Stimulated activated effector memory CD8-positive, alpha-beta T cell treated with anti-CD3 and anti-CD28 coated beads, Interleukin-12 subunit alpha, Interleukin-12 subunit beta, amount 100 ng/mL, for 72 hours (primary cell): ENCODE results near the gene RTL5.
A peak's percentile ranks its signal among the peaks of the same experiment; 100 is the strongest.

Experiments
- ATAC-seq: fragments of 150-1000 bp; cut with Tn5 transposase; 2 replicates; pipeline ENCODE4 v1.10.0; 2021
- DNase-seq, 2 donors: peaks; one replicate each; pipeline ENCODE4 v3.0.0; 2021 to 2022; ENCODE audit warnings: low spot score in 2 of 2
- H3K27ac Mint-ChIP-seq: one replicate; pipeline ENCODE4 v1.8.0; 2022; ENCODE audit warnings: mild to moderate bottlenecking, mixed read lengths
- H3K36me3 Mint-ChIP-seq: one replicate; pipeline ENCODE4 v1.8.0; 2022; ENCODE audit warnings: mild to moderate bottlenecking, mixed read lengths
- H3K4me1 Mint-ChIP-seq: one replicate; pipeline ENCODE4 v1.8.0; 2022; ENCODE audit warnings: mixed read lengths
- H3K4me3 Mint-ChIP-seq: one replicate; pipeline ENCODE4 v1.8.0; 2022; ENCODE audit warnings: mild to moderate bottlenecking, mixed read lengths
- H3K9me3 Mint-ChIP-seq: one replicate; pipeline ENCODE4 v1.8.0; 2022; ENCODE audit warnings: mixed read lengths

The RTL5 gene

GRCh38 chrX:72123471-72124185, 8.1 kb downstream of the RTL5 start:
- H3K27ac Mint-ChIP-seq: peak overlapping the region; percentile 58
- H3K4me1 Mint-ChIP-seq: peaks cover 53% of the 10 kb centered on the region
- no peak overlapping the region for H3K4me3 Mint-ChIP-seq
- no peaks in the 10 kb centered on the region for H3K36me3 Mint-ChIP-seq
- ATAC-seq (no peak), DNase-seq (no peak)
- H3K9me3 Mint-ChIP-seq: no peaks in the 10 kb centered on the region

GRCh38 chrX:72122621-72123337, 8.9 kb downstream of the RTL5 start:
- no peak for ATAC-seq
- H3K4me3 Mint-ChIP-seq: no peak overlapping the region

GRCh38 chrX:72121383-72121782, 10.3 kb downstream of the RTL5 start:
- peak overlapping the region; percentile 34 for H3K4me3 Mint-ChIP-seq
- H3K9me3 Mint-ChIP-seq: no peaks in the 10 kb centered on the region
- peak in 1 of 2 donors; percentile 58 for DNase-seq
- ATAC-seq: peak; percentile 94
- peak overlapping the region; percentile 58 for H3K27ac Mint-ChIP-seq
- H3K36me3 Mint-ChIP-seq: no peaks in the 10 kb centered on the region
- peaks cover 58% of the 10 kb centered on the region for H3K4me1 Mint-ChIP-seq

More at GRCh38 chrX:72122621-72123337, 8.9 kb downstream of the RTL5 start:
- Mint-ChIP-seq H3K4me1 (peaks cover 53% of the 10 kb centered on the region), H3K27ac (peak overlapping the region; percentile 58), H3K36me3 (no peaks in the 10 kb centered on the region), H3K9me3 (no peaks in the 10 kb centered on the region)
- no peak for DNase-seq

- Mint-ChIP-seq H3K4me3 (peak overlapping the region; percentile 34), H3K4me1 (peaks cover 54% of the 10 kb centered on the region), H3K36me3 (no peaks in the 10 kb centered on the region), H3K9me3 (no peaks in the 10 kb centered on the region), H3K27ac (peak overlapping the region; percentile 58)
- ATAC-seq: peak; percentile 6
- no peak for DNase-seq
Observed at GRCh38 chrX:72120837-72121236, 10.9 kb downstream of the RTL5 start.

- H3K4me1 Mint-ChIP-seq: peaks cover 33% of the 10 kb centered on the region
- no peak overlapping the region for H3K27ac Mint-ChIP-seq
Observed at GRCh38 chrX:72117636-72118210, 14.0 kb downstream of the RTL5 start.

GRCh38 chrX:72115380-72115779, 16.3 kb downstream of the RTL5 start:
- DNase-seq: no peak
- Mint-ChIP-seq H3K27ac (no peak overlapping the region), H3K4me1 (peaks cover 28% of the 10 kb centered on the region), H3K36me3 (no peaks in the 10 kb centered on the region), H3K4me3 (no peak overlapping the region), H3K9me3 (no peaks in the 10 kb centered on the region)
- ATAC-seq: no peak

More at GRCh38 chrX:72117636-72118210, 14.0 kb downstream of the RTL5 start:
- Mint-ChIP-seq H3K9me3 (no peaks in the 10 kb centered on the region), H3K36me3 (no peaks in the 10 kb centered on the region), H3K4me3 (no peak overlapping the region)
- ATAC-seq (no peak), DNase-seq (no peak)

GRCh38 chrX:72114807-72115206, 16.9 kb downstream of the RTL5 start:
- H3K9me3 Mint-ChIP-seq: no peaks in the 10 kb centered on the region
- no peaks in the 10 kb centered on the region for H3K36me3 Mint-ChIP-seq
- DNase-seq (no peak), ATAC-seq (no peak)
- H3K4me1 Mint-ChIP-seq: peaks cover 26% of the 10 kb centered on the region
- peak overlapping the region; percentile 34 for H3K4me3 Mint-ChIP-seq
- H3K27ac Mint-ChIP-seq: no peak overlapping the region

GRCh38 chrX:72114306-72114705, 17.4 kb downstream of the RTL5 start:
- H3K9me3 Mint-ChIP-seq: no peaks in the 10 kb centered on the region
- no peaks in the 10 kb centered on the region for H3K36me3 Mint-ChIP-seq
- peaks cover 24% of the 10 kb centered on the region for H3K4me1 Mint-ChIP-seq
- DNase-seq: no peak
- peak overlapping the region; percentile 73 for H3K27ac Mint-ChIP-seq
- H3K4me3 Mint-ChIP-seq: peak overlapping the region; percentile 34
- ATAC-seq: no peak

- Mint-ChIP-seq H3K36me3 (no peaks in the 10 kb centered on the region), H3K27ac (peak overlapping the region; percentile 73), H3K4me1 (peaks cover 28% of the 10 kb centered on the region)
Observed at GRCh38 chrX:72113461-72113860, 18.3 kb downstream of the RTL5 start.

GRCh38 chrX:72110876-72111708, 20.6 kb downstream of the RTL5 start:
- Mint-ChIP-seq H3K27ac (no peak overlapping the region), H3K36me3 (no peaks in the 10 kb centered on the region), H3K4me3 (no peak overlapping the region), H3K9me3 (no peaks in the 10 kb centered on the region), H3K4me1 (peaks cover 34% of the 10 kb centered on the region)
- ATAC-seq (no peak), DNase-seq (no peak)

More at GRCh38 chrX:72113461-72113860, 18.3 kb downstream of the RTL5 start:
- ATAC-seq (no peak), DNase-seq (no peak)
- Mint-ChIP-seq H3K9me3 (no peaks in the 10 kb centered on the region), H3K4me3 (peak overlapping the region; percentile 34)

- no peak for DNase-seq
- H3K4me1 Mint-ChIP-seq: peaks cover 34% of the 10 kb centered on the region
- H3K9me3 Mint-ChIP-seq: no peaks in the 10 kb centered on the region
- H3K36me3 Mint-ChIP-seq: no peaks in the 10 kb centered on the region
- H3K27ac Mint-ChIP-seq: no peak overlapping the region
- no peak overlapping the region for H3K4me3 Mint-ChIP-seq
- ATAC-seq: no peak
Observed at GRCh38 chrX:72110051-72110875, 21.5 kb downstream of the RTL5 start.

GRCh38 chrX:72108666-72109065, 23.0 kb downstream of the RTL5 start:
- Mint-ChIP-seq H3K36me3 (peaks cover 5% of the 10 kb centered on the region), H3K4me3 (no peak overlapping the region), H3K4me1 (peaks cover 35% of the 10 kb centered on the region), H3K9me3 (no peaks in the 10 kb centered on the region), H3K27ac (no peak overlapping the region)
- no peak for ATAC-seq
- no peak for DNase-seq

GRCh38 chrX:72107841-72108595, 23.7 kb downstream of the RTL5 start:
- peak overlapping the region; percentile 92 for H3K27ac Mint-ChIP-seq
- no peaks in the 10 kb centered on the region for H3K9me3 Mint-ChIP-seq
- H3K4me1 Mint-ChIP-seq: peaks cover 32% of the 10 kb centered on the region
- DNase-seq (no peak), ATAC-seq (no peak)
- H3K36me3 Mint-ChIP-seq: peaks cover 5% of the 10 kb centered on the region
- peak overlapping the region; percentile 61 for H3K4me3 Mint-ChIP-seq

GRCh38 chrX:72107320-72107719, 24.4 kb downstream of the RTL5 start:
- peak overlapping the region; percentile 92 for H3K27ac Mint-ChIP-seq
- peak; percentile 80 for ATAC-seq

More at GRCh38 chrX:72107320-72107719, 24.4 kb downstream of the RTL5 start:
- no peaks in the 10 kb centered on the region for H3K9me3 Mint-ChIP-seq
- no peak for DNase-seq
- peaks cover 37% of the 10 kb centered on the region for H3K4me1 Mint-ChIP-seq
- H3K4me3 Mint-ChIP-seq: peak overlapping the region; percentile 61
- H3K36me3 Mint-ChIP-seq: peaks cover 5% of the 10 kb centered on the region
